GM12865 (cell line): ENCODE measurements around the gene TMEM80.
A peak's percentile ranks its signal among the peaks of the same experiment; 100 is the strongest.

Source experiments
- DNase-seq: peaks from one replicate; pipeline ENCODE4 v3.0.0; 2010; ENCODE audit warnings: low read depth
- H3K4me3 ChIP-seq: 2 replicates; pipeline ENCODE4 v1.5.1; 2011; ENCODE audit warnings: mild to moderate bottlenecking, low read depth, low read length, control low read depth
- TF ChIP-seq, protein P1 (sequence below): IDR thresholded peaks from 2 replicates; pipeline ENCODE4 v1.5.1; 2011; ENCODE audit warnings: low read length, control low read depth, low read depth, inconsistent platforms; ENCODE audit not compliant: insufficient read depth; ENCODE audit errors: missing control alignments

The TMEM80 gene

GRCh38 chr11:706957-707816 lies 11.6 kb downstream of the TMEM80 start:
- TF ChIP-seq, protein P1, sequence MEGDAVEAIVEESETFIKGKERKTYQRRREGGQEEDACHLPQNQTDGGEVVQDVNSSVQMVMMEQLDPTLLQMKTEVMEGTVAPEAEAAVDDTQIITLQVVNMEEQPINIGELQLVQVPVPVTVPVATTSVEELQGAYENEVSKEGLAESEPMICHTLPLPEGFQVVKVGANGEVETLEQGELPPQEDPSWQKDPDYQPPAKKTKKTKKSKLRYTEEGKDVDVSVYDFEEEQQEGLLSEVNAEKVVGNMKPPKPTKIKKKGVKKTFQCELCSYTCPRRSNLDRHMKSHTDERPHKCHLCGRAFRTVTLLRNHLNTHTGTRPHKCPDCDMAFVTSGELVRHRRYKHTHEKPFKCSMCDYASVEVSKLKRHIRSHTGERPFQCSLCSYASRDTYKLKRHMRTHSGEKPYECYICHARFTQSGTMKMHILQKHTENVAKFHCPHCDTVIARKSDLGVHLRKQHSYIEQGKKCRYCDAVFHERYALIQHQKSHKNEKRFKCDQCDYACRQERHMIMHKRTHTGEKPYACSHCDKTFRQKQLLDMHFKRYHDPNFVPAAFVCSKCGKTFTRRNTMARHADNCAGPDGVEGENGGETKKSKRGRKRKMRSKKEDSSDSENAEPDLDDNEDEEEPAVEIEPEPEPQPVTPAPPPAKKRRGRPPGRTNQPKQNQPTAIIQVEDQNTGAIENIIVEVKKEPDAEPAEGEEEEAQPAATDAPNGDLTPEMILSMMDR: no peak
- DNase-seq: no peak
- peak overlapping the region; percentile 2; the same call in 1 of the 2 replicates for H3K4me3 ChIP-seq

- no peak overlapping the region for H3K4me3 ChIP-seq
- TF ChIP-seq, protein P1: no peak
- no peak for DNase-seq
These were observed 12.3 kb downstream of the TMEM80 start for GRCh38 chr11:707817-708420.

GRCh38 chr11:708511-708910 lies 12.9 kb downstream of the TMEM80 start:
- TF ChIP-seq, protein P1: no peak
- DNase-seq: no peak
- no peak overlapping the region for H3K4me3 ChIP-seq

- no peak for DNase-seq
- H3K4me3 ChIP-seq: no peak overlapping the region
- TF ChIP-seq, protein P1: no peak
These were observed 13.7 kb downstream of the TMEM80 start for GRCh38 chr11:709109-709997.

GRCh38 chr11:714436-714835 lies 18.8 kb downstream of the TMEM80 start:
- no peak overlapping the region for H3K4me3 ChIP-seq
- TF ChIP-seq, protein P1: no peak
- DNase-seq: no peak

GRCh38 chr11:719214-720016 lies 23.8 kb downstream of the TMEM80 start:
- no peak for DNase-seq
- TF ChIP-seq, protein P1: no peak
- no peak overlapping the region for H3K4me3 ChIP-seq
